ENCODE data around the gene CTTN. TPM values are rescaled to one million over a fixed set of nuclear protein-coding genes. Genes with fewer than 3 reads are reported as not detected.

Gene CTTN
- total RNA-seq, 2 experiments from 2014 or later: 5.0 to 9.3 TPM

DNA sequence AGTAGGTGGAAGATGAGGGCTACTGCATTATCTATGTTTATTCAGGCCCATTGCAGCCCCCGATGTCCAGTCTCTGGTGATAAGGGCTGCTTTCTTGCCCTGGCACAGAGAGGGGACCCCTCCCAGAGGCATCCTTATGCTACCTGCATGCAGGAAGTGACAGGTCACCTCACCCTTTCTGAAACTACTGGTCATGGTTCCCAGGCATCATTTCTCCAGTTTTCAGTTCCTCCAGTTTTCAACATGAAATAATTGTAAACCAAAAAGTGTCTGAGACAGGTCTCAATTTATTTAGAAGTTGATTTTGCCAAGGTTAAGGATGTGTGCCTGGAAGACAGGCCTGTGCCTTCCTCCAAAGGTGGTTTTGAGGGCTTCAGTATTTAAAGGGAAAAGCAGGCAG lies 57.0 kb downstream of the CTTN start:
- H3K79me2 ChIP-seq (ENCODE audit: insufficient read depth, low read depth, low read length): no peaks in the 10 kb centered on the region

DNA sequence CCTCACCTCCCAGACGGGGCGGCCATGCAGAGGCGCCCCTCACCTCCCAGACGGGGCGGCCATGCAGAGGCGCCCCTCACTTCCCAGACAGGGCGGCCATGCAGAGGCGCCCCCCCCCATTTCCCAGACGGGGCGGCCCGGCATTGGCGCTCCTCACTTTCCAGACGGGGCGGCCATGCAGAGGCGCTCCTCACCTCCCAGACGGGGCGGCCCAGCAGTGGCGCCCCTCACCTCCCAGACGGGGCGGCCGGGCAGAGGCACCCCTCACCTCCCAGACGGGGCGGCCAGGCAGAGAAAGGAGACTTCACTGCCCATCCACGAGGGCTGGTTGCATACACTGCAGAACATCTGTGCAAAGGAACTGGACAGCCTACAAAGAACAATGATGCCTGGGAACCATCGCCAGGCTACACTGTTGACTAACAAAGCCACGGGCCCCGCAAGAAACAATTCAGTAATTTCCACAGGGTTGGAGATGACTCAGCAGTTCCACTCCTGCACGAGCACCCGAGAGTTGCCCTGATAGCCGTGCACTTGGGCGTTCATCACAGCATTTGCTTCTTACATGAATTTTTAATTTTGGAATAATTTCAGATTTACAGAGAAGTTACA lies 58.7 kb downstream of the CTTN start:
- H3K9me3 ChIP-seq (ENCODE audit: low read length): no peaks in the 10 kb centered on the region
- H3K4me3 ChIP-seq (ENCODE audit: low read depth, low read length, poor library complexity, severe bottlenecking): no peak overlapping the region
- no peak overlapping the region for H2AFZ ChIP-seq (ENCODE audit: low read length)
- H3K79me2 ChIP-seq (ENCODE audit: insufficient read depth, low read depth, low read length): no peaks in the 10 kb centered on the region
- no peak for TF ChIP-seq EZH2phosphoT487 (IDR thresholded peaks at IDR 0.05; ENCODE audit: borderline replicate concordance, low read depth, low read length)
- TF ChIP-seq, protein P1, sequence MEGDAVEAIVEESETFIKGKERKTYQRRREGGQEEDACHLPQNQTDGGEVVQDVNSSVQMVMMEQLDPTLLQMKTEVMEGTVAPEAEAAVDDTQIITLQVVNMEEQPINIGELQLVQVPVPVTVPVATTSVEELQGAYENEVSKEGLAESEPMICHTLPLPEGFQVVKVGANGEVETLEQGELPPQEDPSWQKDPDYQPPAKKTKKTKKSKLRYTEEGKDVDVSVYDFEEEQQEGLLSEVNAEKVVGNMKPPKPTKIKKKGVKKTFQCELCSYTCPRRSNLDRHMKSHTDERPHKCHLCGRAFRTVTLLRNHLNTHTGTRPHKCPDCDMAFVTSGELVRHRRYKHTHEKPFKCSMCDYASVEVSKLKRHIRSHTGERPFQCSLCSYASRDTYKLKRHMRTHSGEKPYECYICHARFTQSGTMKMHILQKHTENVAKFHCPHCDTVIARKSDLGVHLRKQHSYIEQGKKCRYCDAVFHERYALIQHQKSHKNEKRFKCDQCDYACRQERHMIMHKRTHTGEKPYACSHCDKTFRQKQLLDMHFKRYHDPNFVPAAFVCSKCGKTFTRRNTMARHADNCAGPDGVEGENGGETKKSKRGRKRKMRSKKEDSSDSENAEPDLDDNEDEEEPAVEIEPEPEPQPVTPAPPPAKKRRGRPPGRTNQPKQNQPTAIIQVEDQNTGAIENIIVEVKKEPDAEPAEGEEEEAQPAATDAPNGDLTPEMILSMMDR (conservative IDR thresholded peaks at IDR 0.05; ENCODE audit: low read length): no peak
- no peak overlapping the region for H3K4me2 ChIP-seq (ENCODE audit: low read length)
- BruUV-seq (replicated peaks): no TSS peak
- no peaks in the 10 kb centered on the region for H3K9me2 ChIP-seq (ENCODE audit: insufficient read depth, low read length)
- H3K4me1 ChIP-seq (ENCODE audit: insufficient read depth, low read length, poor library complexity, severe bottlenecking): no peaks in the 10 kb centered on the region
- no peak overlapping the region for H3K27ac ChIP-seq (ENCODE audit: low read depth, low read length, poor library complexity, severe bottlenecking)
- intact Hi-C loops (cut with micrococcal nuclease; ENCODE audit: unreplicated experiment): no loop called here
- H3K36me3 ChIP-seq (ENCODE audit: insufficient read depth, low read length): no peaks in the 10 kb centered on the region
- ChIA-PET POLR2A (no interaction called here), CTCF (ENCODE audit: unreplicated experiment) (no interaction called here)
- no peaks in the 10 kb centered on the region for H4K20me1 ChIP-seq (ENCODE audit: insufficient read depth, low read length)
- DNase-seq (ENCODE audit: low spot score): no peak

More for the DNA sequence above, 57.0 kb downstream of the CTTN start:
- intact Hi-C loops (cut with micrococcal nuclease; ENCODE audit: unreplicated experiment): no loop called here
- H3K4me3 ChIP-seq (ENCODE audit: low read depth, low read length, poor library complexity, severe bottlenecking): no peak overlapping the region
- H4K20me1 ChIP-seq (ENCODE audit: insufficient read depth, low read length): no peaks in the 10 kb centered on the region
- TF ChIP-seq, protein P1 (conservative IDR thresholded peaks at IDR 0.05; ENCODE audit: low read length): no peak
- TF ChIP-seq EZH2phosphoT487 (IDR thresholded peaks at IDR 0.05; ENCODE audit: borderline replicate concordance, low read depth, low read length): no peak
- H3K9me2 ChIP-seq (ENCODE audit: insufficient read depth, low read length): no peaks in the 10 kb centered on the region
- POLR2A ChIA-PET: no interaction called here
- no peaks in the 10 kb centered on the region for H3K36me3 ChIP-seq (ENCODE audit: insufficient read depth, low read length)
- CTCF ChIA-PET (ENCODE audit: unreplicated experiment): no interaction called here
- no peak overlapping the region for H3K4me2 ChIP-seq (ENCODE audit: low read length)
- BruUV-seq (replicated peaks): no TSS peak
- no peaks in the 10 kb centered on the region for H3K9me3 ChIP-seq (ENCODE audit: low read length)
- H3K27ac ChIP-seq (ENCODE audit: low read depth, low read length, poor library complexity, severe bottlenecking): no peak overlapping the region
- no peak for DNase-seq (ENCODE audit: low spot score)
- H2AFZ ChIP-seq (ENCODE audit: low read length): no peak overlapping the region
- H3K4me1 ChIP-seq (ENCODE audit: insufficient read depth, low read length, poor library complexity, severe bottlenecking): no peaks in the 10 kb centered on the region

DNA sequence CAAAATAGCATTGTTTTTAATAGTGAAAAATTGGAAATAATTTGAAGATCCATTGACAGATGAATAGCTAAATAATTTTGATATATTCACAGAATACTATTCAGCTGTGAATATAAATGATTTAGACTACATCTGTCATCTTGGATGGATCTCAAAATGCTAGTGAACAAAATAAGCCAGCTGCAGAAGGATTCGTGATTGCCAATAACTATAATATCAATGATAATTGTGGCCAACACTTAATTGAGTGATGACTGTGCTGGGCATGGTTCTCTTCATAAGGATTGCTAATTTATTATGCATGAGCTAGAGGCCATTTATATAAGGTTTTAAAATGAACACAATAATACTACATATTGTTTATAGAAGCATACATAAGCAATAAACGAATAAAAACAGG lies 60.4 kb downstream of the CTTN start:
- H4K20me1 ChIP-seq (ENCODE audit: insufficient read depth, low read length): no peaks in the 10 kb centered on the region
- no TSS peak for BruUV-seq (replicated peaks)
- H3K4me1 ChIP-seq (ENCODE audit: insufficient read depth, low read length, poor library complexity, severe bottlenecking): peaks cover 1% of the 10 kb centered on the region
- TF ChIP-seq, protein P1 (conservative IDR thresholded peaks at IDR 0.05; ENCODE audit: low read length): no peak
- TF ChIP-seq EZH2phosphoT487 (IDR thresholded peaks at IDR 0.05; ENCODE audit: borderline replicate concordance, low read depth, low read length): no peak
- no peaks in the 10 kb centered on the region for H3K36me3 ChIP-seq (ENCODE audit: insufficient read depth, low read length)
- no peaks in the 10 kb centered on the region for H3K79me2 ChIP-seq (ENCODE audit: insufficient read depth, low read depth, low read length)
- intact Hi-C loops (cut with micrococcal nuclease; ENCODE audit: unreplicated experiment): no loop called here
- DNase-seq (ENCODE audit: low spot score): no peak
- no peak overlapping the region for H3K27ac ChIP-seq (ENCODE audit: low read depth, low read length, poor library complexity, severe bottlenecking)
- H3K4me2 ChIP-seq (ENCODE audit: low read length): no peak overlapping the region
- no peak overlapping the region for H3K4me3 ChIP-seq (ENCODE audit: low read depth, low read length, poor library complexity, severe bottlenecking)
- no peaks in the 10 kb centered on the region for H3K9me3 ChIP-seq (ENCODE audit: low read length)
- H3K9me2 ChIP-seq (ENCODE audit: insufficient read depth, low read length): no peaks in the 10 kb centered on the region
- ChIA-PET POLR2A (interaction anchor here (1.0 kb wide), 1 partner anchor 968 kb away, joined by 3 read pairs; no protein-coding TSS in a partner anchor), CTCF (ENCODE audit: unreplicated experiment) (no interaction called here)
- no peak overlapping the region for H2AFZ ChIP-seq (ENCODE audit: low read length)
